MCF 10A (cell line): ENCODE data around the gene MYD88. TPM values are rescaled to one million over a fixed set of nuclear protein-coding genes. Genes with fewer than 3 reads are reported as not detected.

Experiments
- BruUV-seq: library from RNA; stranded (reverse); fragments of 400-500 nt; replicated peaks from 2 replicates; lab custom pipeline; 2021; lab: Mats Ljungman, UMichigan
- CTCF ChIA-PET: fragments of 300-600 bp; sonication (Branson Sonifier 250); formaldehyde crosslinking; extraction: SDS; loops from one replicate; lab custom pipeline; 2021; ENCODE audit warnings: antibody characterized with exemption, inconsistent platforms; lab: Yijun Ruan, JAX
- POLR2A ChIA-PET: fragments of 300-600, 350-650 bp; sonication (Branson Sonifier 250); formaldehyde crosslinking; extraction: SDS; loops from one replicate; lab custom pipeline; 2020; ENCODE audit warnings: antibody characterized with exemption, inconsistent platforms; lab: Yijun Ruan, JAX
- DNase-seq: peaks from one replicate; pipeline ENCODE4 v3.0.0-alpha.2; 2018; ENCODE audit not compliant: unreplicated experiment
- H3K27ac Mint-ChIP-seq: one replicate; pipeline ENCODE4 v1.8.0; 2022; ENCODE audit warnings: mild to moderate bottlenecking, low read depth, mixed read lengths; ENCODE audit not compliant: unreplicated experiment
- H3K27me3 Mint-ChIP-seq: one replicate; pipeline ENCODE4 v1.8.0; 2022; ENCODE audit warnings: mixed read lengths; ENCODE audit not compliant: insufficient read depth, unreplicated experiment
- H3K36me3 Mint-ChIP-seq: one replicate; pipeline ENCODE4 v1.8.0; 2022; ENCODE audit warnings: mild to moderate bottlenecking, moderate library complexity, mixed read lengths; ENCODE audit not compliant: insufficient read depth, unreplicated experiment
- H3K4me1 Mint-ChIP-seq: one replicate; pipeline ENCODE4 v1.8.0; 2022; ENCODE audit warnings: mixed read lengths; ENCODE audit not compliant: insufficient read depth, unreplicated experiment
- H3K4me3 Mint-ChIP-seq: one replicate; pipeline ENCODE4 v1.8.0; 2022; ENCODE audit warnings: mild to moderate bottlenecking, moderate library complexity, mixed read lengths; ENCODE audit not compliant: unreplicated experiment
- H3K9me3 Mint-ChIP-seq: one replicate; pipeline ENCODE4 v1.8.0; 2022; ENCODE audit warnings: mixed read lengths; ENCODE audit not compliant: unreplicated experiment
- intact Hi-C: fragments of 100-400 bp; cut with micrococcal nuclease; formaldehyde crosslinking; loops from 2 replicates; pipeline ENCODE4 v1.14.1; 2022
- total RNA-seq: library from RNA; stranded (reverse); gene quantifications from 2 replicates; pipeline ENCODE4 v1.2.3, GENCODE V29; 2022
- TF ChIP-seq, protein P1 (sequence below): fragments of 200-600 bp; IDR thresholded peaks from one replicate; pipeline ENCODE4 v1.8.0; 2022; ENCODE audit warnings: antibody characterized with exemption, mild to moderate bottlenecking; ENCODE audit not compliant: unreplicated experiment

Gene MYD88
- total RNA-seq, 1 experiment from 2014 or later: 19.7 TPM

GRCh38 chr3:38114052-38114874, 24.2 kb upstream of the MYD88 start:
- TF ChIP-seq, protein P1, sequence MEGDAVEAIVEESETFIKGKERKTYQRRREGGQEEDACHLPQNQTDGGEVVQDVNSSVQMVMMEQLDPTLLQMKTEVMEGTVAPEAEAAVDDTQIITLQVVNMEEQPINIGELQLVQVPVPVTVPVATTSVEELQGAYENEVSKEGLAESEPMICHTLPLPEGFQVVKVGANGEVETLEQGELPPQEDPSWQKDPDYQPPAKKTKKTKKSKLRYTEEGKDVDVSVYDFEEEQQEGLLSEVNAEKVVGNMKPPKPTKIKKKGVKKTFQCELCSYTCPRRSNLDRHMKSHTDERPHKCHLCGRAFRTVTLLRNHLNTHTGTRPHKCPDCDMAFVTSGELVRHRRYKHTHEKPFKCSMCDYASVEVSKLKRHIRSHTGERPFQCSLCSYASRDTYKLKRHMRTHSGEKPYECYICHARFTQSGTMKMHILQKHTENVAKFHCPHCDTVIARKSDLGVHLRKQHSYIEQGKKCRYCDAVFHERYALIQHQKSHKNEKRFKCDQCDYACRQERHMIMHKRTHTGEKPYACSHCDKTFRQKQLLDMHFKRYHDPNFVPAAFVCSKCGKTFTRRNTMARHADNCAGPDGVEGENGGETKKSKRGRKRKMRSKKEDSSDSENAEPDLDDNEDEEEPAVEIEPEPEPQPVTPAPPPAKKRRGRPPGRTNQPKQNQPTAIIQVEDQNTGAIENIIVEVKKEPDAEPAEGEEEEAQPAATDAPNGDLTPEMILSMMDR: no peak
- Mint-ChIP-seq H3K4me3 (no peak overlapping the region), H3K27me3 (peaks cover 12% of the 10 kb centered on the region), H3K9me3 (no peaks in the 10 kb centered on the region), H3K27ac (no peak overlapping the region), H3K4me1 (no peaks in the 10 kb centered on the region), H3K36me3 (peaks cover 6% of the 10 kb centered on the region)
- ChIA-PET POLR2A (interaction anchor here (1.1 kb wide), 1 partner anchor 102 kb away, joined by 3 read pairs; no protein-coding TSS in a partner anchor), CTCF (interaction anchor here (0.6 kb wide), 1 partner anchor 1298 kb away, joined by 3 read pairs; no protein-coding TSS in a partner anchor)
- no peak for DNase-seq
- no TSS peak for BruUV-seq
- intact Hi-C loops: no loop called here

DNA sequence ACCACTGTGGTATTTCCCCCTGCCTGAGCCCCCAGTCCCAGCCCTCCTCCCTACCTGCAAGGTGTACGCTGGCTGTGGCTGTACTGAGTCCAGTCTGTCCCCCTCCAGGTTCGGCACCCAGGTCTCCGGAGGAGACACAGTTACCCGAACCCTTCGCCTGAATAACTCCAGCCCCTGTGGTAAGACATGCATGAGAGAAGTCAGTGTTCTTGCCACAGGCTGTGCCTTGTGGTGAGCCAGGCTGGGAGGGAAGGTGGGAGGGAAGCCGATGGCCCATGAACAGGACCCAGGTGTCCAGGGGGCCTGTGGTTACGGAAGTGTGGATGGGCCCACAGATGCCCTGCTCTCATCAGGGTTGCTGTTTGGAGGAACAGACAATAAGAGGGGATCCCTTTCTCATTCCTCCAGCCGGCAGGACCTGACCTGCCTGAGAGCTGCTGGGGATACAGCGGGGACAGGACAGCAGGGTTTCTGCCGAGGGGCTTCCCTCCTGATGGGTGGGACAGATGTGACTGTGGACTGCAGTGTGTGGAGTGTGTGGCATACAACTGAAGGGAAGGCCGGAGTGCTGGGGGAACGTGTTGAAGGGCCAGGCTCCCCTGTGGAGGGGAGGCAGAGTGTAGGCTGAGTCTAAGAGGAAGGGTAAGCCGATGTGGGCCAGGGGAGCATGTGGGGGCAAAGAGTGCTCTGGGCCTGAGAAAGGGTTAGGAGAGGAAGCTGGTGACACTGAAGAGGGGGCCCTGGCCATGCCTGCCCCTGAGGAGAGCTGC, 23.4 kb upstream of the MYD88 start:
- Mint-ChIP-seq H3K9me3 (no peaks in the 10 kb centered on the region), H3K36me3 (peaks cover 6% of the 10 kb centered on the region), H3K27me3 (peaks cover 12% of the 10 kb centered on the region), H3K27ac (no peak overlapping the region), H3K4me3 (no peak overlapping the region), H3K4me1 (no peaks in the 10 kb centered on the region)
- intact Hi-C loops: loop anchor here (5.0 kb wide), 1 partner anchor 232 kb away; the partner anchor contains the start of gene XYLB
- no TSS peak for BruUV-seq
- CTCF ChIA-PET: interaction anchor here (0.8 to 1.9 kb wide), 2 partner anchors 70 to 118 kb away, joined by 3 to 7 read pairs; no protein-coding TSS in a partner anchor
- DNase-seq: no peak
- POLR2A ChIA-PET: interaction anchor here (0.9 to 1.3 kb wide), 2 partner anchors 11 to 24 kb away, joined by 3 read pairs; no protein-coding TSS in a partner anchor
- TF ChIP-seq, protein P1: no peak

DNA sequence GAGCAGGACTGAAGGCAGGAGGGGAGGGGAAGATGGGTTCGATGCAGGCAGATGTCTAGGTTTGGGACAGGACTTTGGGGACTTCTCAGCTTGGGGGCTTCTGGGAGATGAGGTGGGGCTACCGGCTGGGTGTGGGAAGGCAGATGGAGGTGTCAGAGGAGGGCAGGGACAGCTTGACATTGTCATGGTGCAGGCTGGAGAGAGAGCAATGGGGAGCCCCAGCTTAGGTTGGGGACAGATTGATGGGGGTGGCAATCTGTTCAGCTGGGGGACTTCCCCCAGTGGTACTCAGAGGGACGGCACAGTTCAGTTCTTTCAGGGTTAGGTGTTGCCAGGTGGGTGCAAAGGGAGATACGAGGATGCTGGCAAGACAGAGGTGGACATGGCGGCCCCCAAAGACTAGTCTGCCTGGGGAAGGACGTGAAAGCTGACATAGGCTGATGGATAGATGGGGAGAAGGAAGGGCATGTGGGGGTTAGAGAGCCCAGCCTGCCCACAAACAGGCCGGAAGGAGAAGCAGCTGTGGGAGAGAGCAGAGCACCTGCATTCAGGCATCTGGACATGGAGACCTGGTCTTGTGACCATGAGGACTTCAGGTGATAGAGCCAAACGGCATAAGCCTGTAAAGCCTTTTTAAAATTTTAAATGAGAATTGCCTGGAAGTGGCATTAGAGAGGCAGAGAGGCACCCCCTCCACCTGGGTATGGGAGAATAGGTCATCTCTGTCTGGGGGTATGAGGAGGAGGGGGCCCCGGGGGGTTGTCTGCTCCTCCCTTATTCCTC, 22.6 kb upstream of the MYD88 start:
- intact Hi-C loops: loop anchor here (5.0 kb wide), 1 partner anchor 231 kb away; the partner anchor contains the start of gene XYLB
- H3K27me3 Mint-ChIP-seq: peaks cover 12% of the 10 kb centered on the region
- no peaks in the 10 kb centered on the region for H3K4me1 Mint-ChIP-seq
- DNase-seq: no peak
- no peaks in the 10 kb centered on the region for H3K9me3 Mint-ChIP-seq
- TF ChIP-seq, protein P1: no peak
- POLR2A ChIA-PET: interaction anchor here (0.6 to 2.0 kb wide), 4 partner anchors 10 to 155 kb away, joined by 3 to 9 read pairs (median 4); partner anchors contain the start of gene ACAA1
- CTCF ChIA-PET: interaction anchor here (0.6 to 3.2 kb wide), 12 partner anchors 9 to 885 kb away, joined by 3 to 46 read pairs (median 6); no protein-coding TSS in a partner anchor
- BruUV-seq: no TSS peak
- H3K27ac Mint-ChIP-seq: no peak overlapping the region
- H3K36me3 Mint-ChIP-seq: peaks cover 11% of the 10 kb centered on the region
- H3K4me3 Mint-ChIP-seq: no peak overlapping the region
